SK-N-MC (cell line): Measurements from ENCODE around the gene OPCML.

Experiments
- DNase-seq: peaks from one replicate; pipeline ENCODE4 v3.0.0-alpha.2; 2011; ENCODE audit warnings: low read depth, low spot score
- H3K27ac ChIP-seq: fragments of 200-600 bp; sonication (generic); 2 replicates; pipeline ENCODE4 v1.5.1; 2016; ENCODE audit warnings: mixed run types
- H3K36me3 ChIP-seq: fragments of 200-600 bp; sonication (generic); 2 replicates; pipeline ENCODE4 v1.6.1; 2017; ENCODE audit warnings: antibody characterized with exemption, low read length, mixed read lengths; ENCODE audit not compliant: insufficient read depth
- H3K4me3 ChIP-seq: fragments of 200-600 bp; sonication (generic); 2 replicates; pipeline ENCODE4 v1.5.1; 2016
- H3K9ac ChIP-seq: fragments of 200-600 bp; sonication (generic); 2 replicates; pipeline ENCODE4 v1.8.0; 2017; ENCODE audit warnings: mixed run types, mixed read lengths; ENCODE audit not compliant: insufficient read length
- H3K9me3 ChIP-seq: fragments of 200-600 bp; sonication (generic); 2 replicates; pipeline ENCODE4 v1.6.1; 2017; ENCODE audit warnings: low read depth, mild to moderate bottlenecking, antibody characterized with exemption, low read length, moderate library complexity, mixed read lengths
- EZH2 ChIP-seq: fragments of 200-600 bp; sonication (generic); IDR thresholded peaks from one replicate; pipeline ENCODE4 v1.6.1; 2017; ENCODE audit warnings: antibody characterized with exemption
- FOXP2 ChIP-seq: optimal IDR thresholded peaks from 2 replicates; pipeline ENCODE3; 2011; ENCODE audit warnings: mild to moderate bottlenecking, moderate library complexity; ENCODE audit not compliant: insufficient read depth; ENCODE audit errors: extremely low read length, control extremely low read depth
- POLR2AphosphoS5 ChIP-seq: IDR thresholded peaks from 2 replicates; pipeline ENCODE4 v1.6.1; 2012; ENCODE audit warnings: mild to moderate bottlenecking, low read depth, low read length, borderline replicate concordance

The OPCML gene

DNA sequence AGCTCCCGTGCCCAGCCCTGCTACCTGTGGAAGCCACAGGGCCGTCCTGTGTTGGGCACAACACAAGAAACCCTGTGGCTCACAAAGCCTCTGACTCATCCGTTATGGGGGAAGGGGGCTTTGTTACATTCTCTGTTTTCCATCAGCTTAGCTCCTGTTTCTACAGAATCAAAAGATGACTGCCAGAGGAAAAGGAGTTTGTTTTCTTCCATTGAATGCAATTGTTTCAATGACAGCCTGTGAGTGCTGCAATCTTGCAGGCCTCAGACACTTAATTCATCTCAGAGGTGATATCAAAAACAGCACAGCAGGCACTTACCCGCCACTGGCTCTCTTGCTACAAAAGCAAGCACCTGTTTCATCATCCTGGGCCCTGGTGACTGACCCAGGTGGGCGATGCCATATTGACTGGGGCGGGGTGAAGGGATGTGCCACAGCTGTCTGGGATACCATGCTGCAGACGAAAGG lies 194.3 kb downstream of the OPCML start:
- Histone ChIP-seq H3K4me3 (no peak overlapping the region), H3K27ac (no peak overlapping the region), H3K9ac (no peak overlapping the region), H3K36me3 (no peaks in the 10 kb centered on the region), H3K9me3 (no peaks in the 10 kb centered on the region)
- DNase-seq = no peak
- TF ChIP-seq EZH2 = no peak
- no peak for TF ChIP-seq FOXP2
- TF ChIP-seq POLR2AphosphoS5 = no peak

DNA sequence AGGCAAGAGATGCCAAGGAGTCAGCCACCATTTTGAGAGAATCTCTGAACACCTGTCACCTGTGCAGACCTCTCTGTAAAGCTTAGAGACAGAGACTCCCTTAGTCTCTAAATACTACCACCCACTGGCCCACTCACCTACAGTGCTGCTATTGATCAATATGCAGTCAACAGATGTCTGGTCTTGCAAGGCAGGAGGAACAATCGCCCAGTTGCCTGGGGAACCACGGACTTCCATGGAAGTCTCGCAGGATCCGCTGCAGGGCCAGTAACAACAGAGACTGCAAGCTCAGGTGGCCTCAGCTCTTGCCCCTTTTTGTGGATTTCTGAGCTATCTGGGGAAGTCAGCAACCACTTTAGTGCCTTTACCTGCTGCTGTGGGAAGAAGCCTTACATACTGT lies 195.1 kb downstream of the OPCML start:
- no peaks in the 10 kb centered on the region for H3K36me3 ChIP-seq
- no peak for DNase-seq
- H3K4me3 ChIP-seq = no peak overlapping the region
- H3K9ac ChIP-seq = no peak overlapping the region
- TF ChIP-seq EZH2 (no peak), FOXP2 (no peak), POLR2AphosphoS5 (no peak)
- H3K27ac ChIP-seq = no peak overlapping the region
- H3K9me3 ChIP-seq = no peaks in the 10 kb centered on the region

DNA sequence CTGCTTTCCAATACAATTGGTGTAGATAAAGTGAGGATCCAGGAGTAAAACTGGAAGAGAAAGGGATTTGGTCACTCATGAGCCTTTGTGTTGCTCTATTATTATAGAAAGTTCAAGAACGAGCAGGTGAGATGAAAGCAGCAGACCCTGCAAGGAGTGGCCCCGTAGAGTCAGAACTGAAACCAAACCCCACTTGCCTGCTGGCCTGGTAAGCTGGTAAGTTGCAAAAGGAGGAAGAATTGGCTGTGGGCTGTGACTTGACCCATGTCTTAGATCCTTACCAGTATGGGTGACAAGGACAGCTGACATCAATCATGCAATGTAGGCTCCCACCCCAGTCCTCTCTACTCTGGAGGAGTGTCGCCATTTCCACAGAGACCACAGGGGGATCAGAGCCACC lies 201.3 kb downstream of the OPCML start:
- no peaks in the 10 kb centered on the region for H3K36me3 ChIP-seq
- DNase-seq = no peak
- no peak overlapping the region for H3K27ac ChIP-seq
- no peaks in the 10 kb centered on the region for H3K9me3 ChIP-seq
- no peak for TF ChIP-seq FOXP2
- no peak for TF ChIP-seq EZH2
- TF ChIP-seq POLR2AphosphoS5 = no peak
- H3K9ac ChIP-seq = no peak overlapping the region
- H3K4me3 ChIP-seq = no peak overlapping the region

DNA sequence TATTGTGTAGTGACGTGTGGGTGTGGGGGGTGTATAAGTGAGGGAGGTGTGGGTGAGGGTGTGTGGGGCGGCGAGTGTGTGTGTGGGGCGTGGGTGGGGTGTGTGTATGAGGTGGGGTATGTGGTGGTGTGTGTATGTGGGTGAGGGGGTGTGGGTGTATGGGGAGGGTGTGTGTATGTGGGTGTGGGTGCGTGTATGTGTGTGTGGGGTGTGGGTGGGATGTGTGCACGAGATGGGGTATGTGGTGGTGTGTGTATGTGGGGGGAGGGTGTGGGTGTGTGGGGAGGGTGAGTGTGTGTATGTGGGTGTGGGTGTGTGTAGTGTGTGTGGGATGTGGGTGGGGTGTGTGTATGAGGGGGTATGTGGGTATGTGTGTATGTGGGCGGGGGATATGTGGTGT lies 205.5 kb downstream of the OPCML start:
- Histone ChIP-seq H3K36me3 (no peaks in the 10 kb centered on the region), H3K27ac (no peak overlapping the region), H3K4me3 (no peak overlapping the region), H3K9ac (no peak overlapping the region), H3K9me3 (no peaks in the 10 kb centered on the region)
- TF ChIP-seq POLR2AphosphoS5 (no peak), FOXP2 (no peak), EZH2 (no peak)
- DNase-seq = no peak

DNA sequence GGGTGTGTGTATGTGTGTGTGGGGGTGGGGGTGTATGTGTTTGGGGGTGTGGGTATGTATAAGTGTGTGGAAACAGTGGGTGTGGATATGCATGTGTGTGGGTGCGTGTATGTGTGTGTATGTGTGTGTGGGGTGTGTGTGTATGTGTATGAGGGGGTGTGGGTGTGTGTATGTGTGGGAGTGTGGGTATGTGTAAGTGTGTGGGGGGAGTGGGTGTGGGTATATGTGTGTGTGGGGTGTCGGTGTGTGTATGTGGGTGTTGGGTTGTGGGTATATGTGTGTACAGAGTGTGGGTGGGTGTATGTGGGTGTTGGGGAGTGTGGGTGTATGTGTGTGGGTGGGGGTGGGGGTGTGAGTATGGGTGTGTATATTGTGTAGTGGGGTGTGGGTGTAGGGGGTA lies 206.0 kb downstream of the OPCML start:
- DNase-seq = no peak
- TF ChIP-seq POLR2AphosphoS5 = no peak
- no peak for TF ChIP-seq FOXP2
- TF ChIP-seq EZH2 = no peak
- Histone ChIP-seq H3K4me3 (no peak overlapping the region), H3K9me3 (no peaks in the 10 kb centered on the region), H3K27ac (no peak overlapping the region), H3K36me3 (no peaks in the 10 kb centered on the region), H3K9ac (no peak overlapping the region)

DNA sequence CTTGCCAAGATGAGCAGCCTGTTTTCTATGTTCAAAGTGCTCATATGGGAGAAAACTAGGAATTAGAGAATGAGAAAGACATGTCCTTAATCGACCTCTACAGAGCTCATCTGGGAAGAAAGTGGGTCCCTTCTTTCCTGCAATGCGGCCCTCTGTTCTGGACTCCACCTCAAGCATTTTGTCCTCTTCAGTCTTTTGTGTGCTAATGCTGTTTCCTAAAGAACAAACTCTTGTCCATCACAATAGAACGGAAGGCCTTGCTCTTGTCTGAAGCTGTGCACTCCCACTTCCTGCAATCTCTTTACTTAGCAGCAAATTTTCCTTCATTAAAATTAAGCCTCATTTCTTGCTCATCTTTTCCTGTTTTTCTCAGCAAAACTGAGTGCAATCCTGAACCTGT lies 206.6 kb downstream of the OPCML start:
- Histone ChIP-seq H3K27ac (no peak overlapping the region), H3K9ac (no peak overlapping the region), H3K9me3 (no peaks in the 10 kb centered on the region), H3K4me3 (no peak overlapping the region), H3K36me3 (no peaks in the 10 kb centered on the region)
- no peak for TF ChIP-seq POLR2AphosphoS5
- TF ChIP-seq FOXP2 = no peak
- no peak for TF ChIP-seq EZH2
- DNase-seq = no peak

DNA sequence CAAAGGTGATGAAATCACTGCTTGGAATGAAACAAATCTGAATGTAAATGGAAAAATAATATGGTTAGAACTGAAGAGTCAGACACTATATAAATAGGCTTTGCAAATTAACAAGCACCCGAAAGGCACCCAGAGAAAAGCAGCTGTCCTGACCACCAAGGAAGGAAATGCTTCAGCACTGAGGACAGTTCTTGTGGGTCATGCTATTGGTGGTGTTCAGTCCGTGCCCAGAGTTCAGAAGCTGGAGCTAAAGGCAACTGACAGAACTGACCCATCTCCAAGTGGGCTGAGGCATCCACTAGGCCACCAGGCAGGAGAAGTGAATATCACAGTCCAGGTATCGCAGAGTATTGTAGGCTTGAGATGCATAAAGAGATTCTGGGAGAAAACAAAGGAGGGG lies 208.9 kb downstream of the OPCML start:
- no peaks in the 10 kb centered on the region for H3K9me3 ChIP-seq
- no peak for TF ChIP-seq FOXP2
- no peak for TF ChIP-seq POLR2AphosphoS5
- no peak for TF ChIP-seq EZH2
- H3K4me3 ChIP-seq = no peak overlapping the region
- H3K9ac ChIP-seq = no peak overlapping the region
- no peak overlapping the region for H3K27ac ChIP-seq
- DNase-seq = no peak
- H3K36me3 ChIP-seq = no peaks in the 10 kb centered on the region

DNA sequence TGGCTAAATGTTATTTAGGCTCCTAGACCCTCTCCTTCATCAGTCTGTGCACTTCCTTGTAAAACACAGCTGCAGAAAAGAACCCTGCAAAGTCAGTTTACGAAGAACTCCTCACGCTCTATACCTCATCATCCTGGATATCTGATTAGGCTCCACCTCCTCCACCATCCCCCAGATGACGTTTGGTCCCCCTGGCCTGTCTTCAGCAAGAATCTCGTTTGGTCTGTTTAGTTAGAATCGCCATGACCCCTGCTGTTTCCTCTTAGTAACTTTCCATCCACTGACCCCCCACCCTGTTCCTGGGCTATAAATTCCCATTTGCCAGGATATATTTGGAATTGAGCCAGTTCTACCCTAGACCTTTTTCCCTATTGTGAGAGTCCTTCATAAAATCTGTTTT lies 214.1 kb downstream of the OPCML start:
- H3K9ac ChIP-seq = no peak overlapping the region
- H3K27ac ChIP-seq = no peak overlapping the region
- TF ChIP-seq POLR2AphosphoS5 (no peak), EZH2 (no peak), FOXP2 (no peak)
- H3K36me3 ChIP-seq = no peaks in the 10 kb centered on the region
- no peak overlapping the region for H3K4me3 ChIP-seq
- DNase-seq = no peak
- H3K9me3 ChIP-seq = no peaks in the 10 kb centered on the region

DNA sequence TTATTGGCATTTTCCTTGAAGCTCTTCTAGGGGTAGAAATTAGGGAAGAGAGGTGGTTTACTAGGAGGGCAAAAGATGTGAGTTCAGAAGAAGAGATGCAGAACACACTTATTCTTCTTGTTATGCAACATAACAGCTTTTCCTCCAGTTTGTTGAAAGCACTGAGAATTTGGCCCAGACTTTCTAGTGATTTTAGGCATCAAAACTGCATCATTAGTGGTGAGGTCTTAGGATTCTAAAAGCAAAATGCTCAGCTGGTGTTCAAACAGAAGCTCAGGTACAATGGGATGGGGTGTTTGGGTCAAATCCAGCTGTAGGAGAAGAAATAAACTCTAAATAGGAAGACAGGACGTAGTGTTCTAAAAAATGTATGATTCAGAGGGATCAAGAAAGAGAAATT lies 221.1 kb downstream of the OPCML start:
- TF ChIP-seq FOXP2 (no peak), EZH2 (no peak), POLR2AphosphoS5 (no peak)
- no peaks in the 10 kb centered on the region for H3K36me3 ChIP-seq
- H3K9ac ChIP-seq = no peak overlapping the region
- H3K9me3 ChIP-seq = no peaks in the 10 kb centered on the region
- no peak overlapping the region for H3K27ac ChIP-seq
- no peak overlapping the region for H3K4me3 ChIP-seq
- DNase-seq = no peak
